Measurements from ENCODE around the gene NUPR1.
A peak's percentile ranks its signal among the peaks of the same experiment; 100 is the strongest.
"Not testable (repeated sequence)": the region's sequence is repeated elsewhere in the genome, so short reads cannot be mapped to it uniquely, and the experiment has no call there.

The NUPR1 gene

DNA sequence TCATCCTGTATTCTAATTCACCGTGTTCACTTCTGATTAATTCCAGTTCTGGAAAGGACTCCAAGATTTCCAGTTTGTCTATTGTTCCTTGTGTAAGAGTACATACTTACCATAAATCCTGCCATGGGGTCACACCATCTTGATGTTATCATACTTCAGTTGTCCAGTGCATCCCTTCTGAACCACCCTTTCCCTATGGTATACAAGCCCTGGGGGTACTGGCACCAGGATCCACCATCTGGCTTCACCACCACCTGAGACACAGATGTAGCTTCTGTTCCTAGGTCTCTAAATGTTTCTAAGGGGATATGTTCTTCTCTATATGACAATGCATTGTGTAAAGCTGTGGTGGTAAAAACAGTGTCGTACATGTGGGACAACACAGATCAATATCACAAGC is 36.2 kb upstream of the NUPR1 start:
- no peak overlapping the region for H3K4me3 ChIP-seq (ENCODE audit: control insufficient read depth, low read depth, low read length)
- TF ChIP-seq, protein P1, sequence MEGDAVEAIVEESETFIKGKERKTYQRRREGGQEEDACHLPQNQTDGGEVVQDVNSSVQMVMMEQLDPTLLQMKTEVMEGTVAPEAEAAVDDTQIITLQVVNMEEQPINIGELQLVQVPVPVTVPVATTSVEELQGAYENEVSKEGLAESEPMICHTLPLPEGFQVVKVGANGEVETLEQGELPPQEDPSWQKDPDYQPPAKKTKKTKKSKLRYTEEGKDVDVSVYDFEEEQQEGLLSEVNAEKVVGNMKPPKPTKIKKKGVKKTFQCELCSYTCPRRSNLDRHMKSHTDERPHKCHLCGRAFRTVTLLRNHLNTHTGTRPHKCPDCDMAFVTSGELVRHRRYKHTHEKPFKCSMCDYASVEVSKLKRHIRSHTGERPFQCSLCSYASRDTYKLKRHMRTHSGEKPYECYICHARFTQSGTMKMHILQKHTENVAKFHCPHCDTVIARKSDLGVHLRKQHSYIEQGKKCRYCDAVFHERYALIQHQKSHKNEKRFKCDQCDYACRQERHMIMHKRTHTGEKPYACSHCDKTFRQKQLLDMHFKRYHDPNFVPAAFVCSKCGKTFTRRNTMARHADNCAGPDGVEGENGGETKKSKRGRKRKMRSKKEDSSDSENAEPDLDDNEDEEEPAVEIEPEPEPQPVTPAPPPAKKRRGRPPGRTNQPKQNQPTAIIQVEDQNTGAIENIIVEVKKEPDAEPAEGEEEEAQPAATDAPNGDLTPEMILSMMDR (conservative IDR thresholded peaks at IDR 0.05; ENCODE audit: control insufficient read depth, insufficient read depth, low read depth, low read length), result no peak
- DNase-seq (ENCODE audit: low read depth), result no peak

DNA sequence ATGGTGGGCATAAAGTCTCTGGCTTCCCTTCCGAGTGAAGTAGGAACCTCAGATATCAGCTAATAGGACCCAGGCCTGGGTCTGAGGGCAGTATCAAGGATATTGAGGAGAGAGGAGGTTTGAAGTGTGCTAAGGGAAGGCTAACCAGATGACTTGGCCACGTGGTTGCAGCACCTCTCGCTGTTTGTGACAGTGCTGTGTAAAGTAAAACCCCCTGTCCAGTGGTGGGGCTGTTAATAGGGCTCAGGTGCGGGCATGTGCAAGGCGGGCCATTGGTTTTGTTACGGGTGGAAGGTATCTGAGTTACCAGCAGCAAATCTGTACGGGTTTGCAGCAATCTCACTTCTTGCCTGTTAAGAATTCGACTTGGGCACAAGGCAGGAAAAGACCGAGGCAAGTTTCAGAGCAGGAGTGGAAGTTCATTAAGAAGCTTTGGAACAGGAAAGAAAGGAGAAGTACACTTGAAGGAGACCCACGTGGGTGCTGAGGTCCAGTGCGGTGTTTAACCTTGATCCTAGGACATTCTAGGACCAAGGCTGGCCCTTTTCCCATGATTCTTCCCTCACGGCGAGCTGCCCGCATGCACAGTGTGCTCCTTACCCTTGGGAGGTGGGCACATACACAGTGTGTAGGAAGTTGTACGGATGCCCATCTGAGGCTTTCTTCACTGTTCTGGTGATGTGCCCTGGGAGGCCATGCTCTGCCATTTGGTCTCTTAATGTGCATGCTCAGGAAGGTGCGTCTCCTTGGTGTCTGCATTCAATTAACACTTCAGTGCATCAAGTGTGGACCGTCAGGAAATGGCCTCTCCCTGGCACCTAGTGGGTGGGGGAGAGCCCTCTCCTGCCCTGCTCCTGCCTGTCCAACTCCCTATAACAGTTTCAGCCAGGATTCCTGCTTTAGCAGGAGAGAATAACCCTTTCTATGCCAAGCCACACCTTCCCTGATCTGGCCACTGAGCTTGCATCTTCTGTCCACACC is 35.3 kb upstream of the NUPR1 start:
- TF ChIP-seq, protein P1 (conservative IDR thresholded peaks at IDR 0.05; ENCODE audit: control insufficient read depth, insufficient read depth, low read depth, low read length), result no peak
- DNase-seq (ENCODE audit: low read depth), result no peak
- H3K4me3 ChIP-seq (ENCODE audit: control insufficient read depth, low read depth, low read length), result no peak overlapping the region

DNA sequence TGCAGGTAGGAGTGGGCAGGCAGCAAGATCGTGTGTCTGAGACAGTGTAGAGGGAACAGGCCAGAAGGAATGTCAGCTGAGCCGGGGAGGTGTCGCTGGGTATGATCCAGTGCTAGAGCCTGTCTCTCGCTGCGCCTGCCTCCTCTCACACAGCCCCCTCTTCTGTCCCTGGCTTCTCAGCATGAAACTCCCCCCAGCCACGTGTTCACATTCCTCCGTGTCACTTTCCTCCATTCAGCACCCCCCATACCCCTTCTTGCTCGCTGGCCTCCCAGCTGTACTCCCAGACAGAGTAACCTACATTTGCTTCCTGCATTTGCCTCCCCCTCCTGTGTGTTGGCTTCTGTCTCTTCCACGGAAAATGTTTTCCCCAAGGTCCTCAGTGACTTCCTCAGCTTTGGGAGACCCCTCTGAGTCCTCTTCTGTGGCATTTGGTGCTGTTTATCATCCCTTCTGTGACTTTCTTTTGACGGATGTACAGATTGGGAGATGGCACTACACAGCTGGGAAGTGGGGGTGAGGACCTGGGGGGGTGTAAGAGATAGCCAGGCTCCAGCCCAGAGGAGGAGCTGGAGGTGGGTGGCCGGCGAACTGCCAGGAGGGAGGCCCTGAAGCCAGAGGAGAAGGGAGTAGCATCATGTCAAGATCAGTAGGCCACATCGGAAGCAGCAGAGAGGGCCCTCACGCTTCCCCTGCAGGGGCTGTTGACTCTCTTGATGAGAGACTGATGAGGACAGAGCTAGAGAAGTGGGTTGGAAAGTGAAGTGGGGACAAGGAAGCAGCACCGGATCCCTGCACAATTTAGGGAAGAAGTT is 34.1 kb upstream of the NUPR1 start:
- DNase-seq (ENCODE audit: low read depth), result no peak
- TF ChIP-seq, protein P1 (conservative IDR thresholded peaks at IDR 0.05; ENCODE audit: control insufficient read depth, insufficient read depth, low read depth, low read length), result no peak

DNA sequence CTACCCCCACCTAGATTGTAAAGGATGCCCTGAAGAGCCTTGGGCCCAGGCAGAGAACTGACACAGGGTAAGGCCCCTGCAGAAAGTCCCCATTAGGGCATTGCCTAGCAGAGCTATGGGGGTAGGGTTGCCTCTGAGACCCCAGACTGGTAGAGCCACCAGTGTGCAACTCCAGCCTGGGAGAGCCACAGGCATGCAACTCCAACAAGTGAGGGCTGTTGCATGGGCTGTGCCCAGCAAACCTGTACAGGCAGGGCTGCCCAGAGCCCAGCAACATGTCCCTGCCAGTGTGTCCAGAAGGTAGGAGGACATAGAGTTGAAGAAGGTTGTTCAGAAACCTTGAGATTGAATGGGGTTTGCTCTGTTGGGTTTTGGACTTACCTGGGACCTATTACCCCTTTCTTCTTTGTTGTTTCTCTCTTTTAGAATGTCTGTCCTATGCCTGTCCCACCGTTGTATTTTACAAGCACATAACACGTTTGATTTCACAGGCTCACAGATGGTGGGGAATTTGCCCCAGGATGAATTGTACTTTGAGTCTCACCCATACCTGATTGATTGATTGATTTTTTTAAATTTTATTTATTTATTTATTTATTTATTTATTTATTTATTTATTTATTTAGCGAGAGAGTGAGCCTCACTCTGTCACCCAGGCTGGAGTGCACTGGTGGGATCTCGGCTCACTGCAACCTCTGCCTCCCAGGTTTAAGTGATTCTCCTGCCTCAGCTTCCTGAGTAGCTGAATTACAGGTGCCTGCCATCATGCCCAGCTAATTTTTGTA is 31.4 kb upstream of the NUPR1 start:
- H3K4me3 ChIP-seq (ENCODE audit: control insufficient read depth, low read depth, low read length), result no peak overlapping the region
- DNase-seq (ENCODE audit: low read depth), result no peak
- TF ChIP-seq, protein P1 (conservative IDR thresholded peaks at IDR 0.05; ENCODE audit: control insufficient read depth, insufficient read depth, low read depth, low read length), result no peak

More for the DNA sequence above, 34.1 kb upstream of the NUPR1 start:
- H3K4me3 ChIP-seq (ENCODE audit: control insufficient read depth, low read depth, low read length), result no peak overlapping the region

DNA sequence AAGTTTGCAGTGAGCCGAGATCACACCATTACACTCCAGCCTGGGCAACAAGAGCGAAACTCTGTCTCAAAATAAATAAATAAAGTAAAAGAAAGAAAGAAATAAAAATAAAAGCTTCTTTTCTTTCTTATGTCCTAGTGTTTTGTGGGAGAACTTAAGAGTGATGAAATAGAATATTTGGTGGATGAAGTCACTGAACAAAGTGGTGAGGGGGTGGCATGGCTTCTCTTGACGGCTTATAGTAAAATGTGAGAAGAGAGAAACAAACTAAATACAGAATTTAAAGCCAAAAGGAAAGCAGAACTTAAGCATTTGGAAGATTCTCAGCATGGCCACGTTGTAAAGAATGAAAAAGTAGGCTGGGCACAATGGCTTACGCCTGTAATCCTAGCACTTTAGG is 30.2 kb upstream of the NUPR1 start:
- peak; percentile 62 for DNase-seq (ENCODE audit: low read depth)
- TF ChIP-seq, protein P1 (conservative IDR thresholded peaks at IDR 0.05; ENCODE audit: control insufficient read depth, insufficient read depth, low read depth, low read length), result no peak
- H3K4me3 ChIP-seq (ENCODE audit: control insufficient read depth, low read depth, low read length), result no peak overlapping the region

DNA sequence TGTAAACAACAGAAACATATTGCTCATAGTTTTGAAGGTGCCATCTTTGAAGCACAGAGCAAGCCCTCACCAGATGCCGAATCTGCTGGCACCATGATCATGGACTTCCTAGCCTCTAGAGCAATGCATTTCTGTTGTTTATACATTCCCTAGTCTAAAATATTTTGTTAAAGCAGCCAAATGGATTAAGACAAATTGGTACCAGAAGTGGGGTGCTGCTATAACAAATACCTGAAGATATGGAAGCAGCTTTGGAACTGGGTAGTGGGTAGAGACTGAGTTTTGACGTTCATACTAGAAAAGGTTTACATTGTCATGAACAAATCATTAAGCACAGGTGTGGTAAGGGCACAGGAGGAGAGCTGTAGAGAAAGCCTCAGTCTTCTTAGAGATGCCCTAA is 28.5 kb upstream of the NUPR1 start:
- no peak overlapping the region for H3K4me3 ChIP-seq (ENCODE audit: control insufficient read depth, low read depth, low read length)
- no peak for DNase-seq (ENCODE audit: low read depth)
- TF ChIP-seq, protein P1 (conservative IDR thresholded peaks at IDR 0.05; ENCODE audit: control insufficient read depth, insufficient read depth, low read depth, low read length), result no peak

DNA sequence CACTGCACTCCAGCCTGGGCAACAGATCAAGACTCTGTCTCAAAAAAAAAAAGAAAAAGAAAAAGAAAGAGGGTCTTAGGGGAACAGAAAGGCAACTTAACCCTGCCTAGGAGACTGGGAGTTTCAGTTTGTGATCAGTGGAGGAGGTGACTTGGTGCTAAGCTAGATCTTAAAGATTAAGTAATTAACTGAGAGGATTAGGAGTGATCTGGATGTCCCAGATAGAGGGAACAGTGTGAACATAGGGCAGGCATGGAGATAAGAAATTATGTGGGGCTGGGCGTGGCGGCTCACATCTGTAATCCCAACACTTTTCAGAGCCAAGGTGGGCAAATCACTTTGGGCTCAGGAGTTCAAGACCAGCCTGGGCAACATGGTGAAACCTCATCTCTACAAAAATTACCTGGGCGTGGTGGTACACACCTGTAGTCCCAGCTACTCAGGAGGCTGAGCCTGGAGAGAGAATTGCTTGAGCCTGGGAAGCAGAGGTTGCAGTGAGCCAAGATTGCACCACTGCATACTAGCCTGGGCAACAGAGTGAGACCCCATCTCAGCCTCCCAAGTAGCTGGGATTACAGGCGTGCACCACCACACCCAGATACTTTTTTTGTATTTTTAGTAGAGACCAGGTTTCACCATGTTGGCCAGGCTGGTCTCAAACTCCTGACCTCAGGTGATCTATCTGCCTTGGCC is 27.6 kb upstream of the NUPR1 start:
- not testable (repeated sequence) for DNase-seq (ENCODE audit: low read depth); H3K4me3 ChIP-seq (ENCODE audit: control insufficient read depth, low read depth, low read length)
